HFF-Myc (cell line): ENCODE data around the gene ARHGDIA.

Experiments used
- DNase-seq: peaks from one replicate; pipeline ENCODE4 v3.0.0-alpha.2; 2011; ENCODE audit warnings: low read depth; ENCODE audit errors: extremely low read depth
- H3K4me3 ChIP-seq: replicated peaks from 2 replicates; pipeline ENCODE4 v1.5.1; 2011; ENCODE audit warnings: low read depth, mild to moderate bottlenecking, control low read depth, low read length
- CTCF ChIP-seq: IDR thresholded peaks from 2 replicates; pipeline ENCODE4 v1.5.1; 2012; ENCODE audit warnings: mild to moderate bottlenecking, low read depth, low read length, control low read depth; ENCODE audit errors: missing control alignments

ARHGDIA gene

GRCh38 chr17:81854974-81855774, 16.0 kb downstream of the ARHGDIA start:
- no peak overlapping the region for H3K4me3 ChIP-seq
- no peak for TF ChIP-seq CTCF
- no peak for DNase-seq

- DNase-seq, result no peak
- H3K4me3 ChIP-seq, result no peak overlapping the region
- TF ChIP-seq CTCF, result no peak
Measured at GRCh38 chr17:81852237-81852636, 18.9 kb downstream of the ARHGDIA start.

GRCh38 chr17:81851423-81851822, 19.7 kb downstream of the ARHGDIA start:
- TF ChIP-seq CTCF, result no peak
- no peak for DNase-seq
- H3K4me3 ChIP-seq, result no peak overlapping the region

- no peak for DNase-seq
- H3K4me3 ChIP-seq, result no peak overlapping the region
- no peak for TF ChIP-seq CTCF
Measured at GRCh38 chr17:81849457-81849856, 21.7 kb downstream of the ARHGDIA start.

- no peak for DNase-seq
- TF ChIP-seq CTCF, result no peak
- H3K4me3 ChIP-seq, result no peak overlapping the region
Measured at GRCh38 chr17:81846743-81847689, 24.1 kb downstream of the ARHGDIA start.

GRCh38 chr17:81845881-81846742, 25.0 kb downstream of the ARHGDIA start:
- H3K4me3 ChIP-seq, result no peak overlapping the region
- TF ChIP-seq CTCF, result no peak
- DNase-seq, result no peak
